Activated CD8-positive, alpha-beta memory T cell treated with anti-CD3 and anti-CD28 coated beads for 1 hour (primary cell): ENCODE measurements around the gene HSPA4.
A peak's percentile ranks its signal among the peaks of the same experiment; 100 is the strongest.

Experiments used
- DNase-seq, 2 donors: peaks; one replicate each; pipeline ENCODE4 v3.0.0-alpha.2; 2020; ENCODE audit warnings: low read depth in 1 of 2; ENCODE audit errors: extremely low read depth in 1 of 2

Gene HSPA4

DNA sequence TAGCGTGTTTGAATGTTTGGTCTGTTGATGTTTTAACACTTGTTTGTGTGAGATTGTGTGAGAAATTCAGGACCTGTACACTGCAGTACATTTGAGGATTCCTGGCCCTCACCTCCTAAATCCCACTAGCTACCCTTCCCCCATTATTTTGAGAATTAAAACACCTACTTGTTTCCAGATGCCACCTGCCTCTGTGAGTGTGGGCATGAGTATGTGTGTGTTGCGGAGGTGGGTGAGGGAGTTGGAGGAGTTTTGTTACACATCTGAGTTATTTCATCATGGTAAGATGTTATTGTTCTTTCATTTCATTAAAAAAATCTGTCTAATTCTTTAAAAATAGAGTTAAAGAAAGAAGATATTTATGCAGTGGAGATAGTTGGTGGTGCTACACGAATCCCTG lies 36.3 kb downstream of the HSPA4 start:
- no peak for DNase-seq

DNA sequence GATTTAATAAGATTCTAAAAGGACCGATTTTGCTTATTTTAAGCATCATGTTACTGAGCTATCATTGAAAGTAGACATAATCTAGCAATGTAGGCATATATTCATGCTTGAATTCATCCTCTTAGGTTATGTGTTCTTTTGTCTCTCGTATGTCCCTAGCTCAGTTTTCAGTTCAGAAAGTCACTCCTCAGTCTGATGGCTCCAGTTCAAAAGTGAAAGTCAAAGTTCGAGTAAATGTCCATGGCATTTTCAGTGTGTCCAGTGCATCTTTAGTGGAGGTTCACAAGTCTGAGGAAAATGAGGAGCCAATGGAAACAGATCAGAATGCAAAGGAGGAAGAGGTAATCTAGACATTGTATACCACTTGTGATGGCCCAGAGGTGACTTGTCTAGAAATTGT lies 39.2 kb downstream of the HSPA4 start:
- no peak for DNase-seq

DNA sequence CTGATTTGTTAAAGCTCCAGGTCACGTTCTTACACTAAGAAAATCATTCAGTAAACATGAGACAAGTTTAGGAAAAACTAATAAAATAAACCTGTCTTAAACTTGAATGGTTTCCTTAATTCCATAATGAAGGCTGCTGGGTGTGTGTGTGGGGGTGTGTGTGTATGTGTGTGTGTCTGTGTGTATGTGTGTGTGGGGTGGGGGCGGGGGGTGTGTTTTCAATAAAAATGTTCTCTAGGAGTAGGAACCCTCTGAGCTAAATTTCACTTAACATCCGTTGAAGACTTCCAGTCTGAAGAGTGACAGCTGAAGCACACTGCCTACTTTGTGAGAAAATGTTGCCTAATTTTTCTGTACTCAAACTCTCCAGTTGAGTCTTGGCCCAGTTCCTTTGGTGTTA lies 54.5 kb downstream of the HSPA4 start:
- DNase-seq, result no peak

DNA sequence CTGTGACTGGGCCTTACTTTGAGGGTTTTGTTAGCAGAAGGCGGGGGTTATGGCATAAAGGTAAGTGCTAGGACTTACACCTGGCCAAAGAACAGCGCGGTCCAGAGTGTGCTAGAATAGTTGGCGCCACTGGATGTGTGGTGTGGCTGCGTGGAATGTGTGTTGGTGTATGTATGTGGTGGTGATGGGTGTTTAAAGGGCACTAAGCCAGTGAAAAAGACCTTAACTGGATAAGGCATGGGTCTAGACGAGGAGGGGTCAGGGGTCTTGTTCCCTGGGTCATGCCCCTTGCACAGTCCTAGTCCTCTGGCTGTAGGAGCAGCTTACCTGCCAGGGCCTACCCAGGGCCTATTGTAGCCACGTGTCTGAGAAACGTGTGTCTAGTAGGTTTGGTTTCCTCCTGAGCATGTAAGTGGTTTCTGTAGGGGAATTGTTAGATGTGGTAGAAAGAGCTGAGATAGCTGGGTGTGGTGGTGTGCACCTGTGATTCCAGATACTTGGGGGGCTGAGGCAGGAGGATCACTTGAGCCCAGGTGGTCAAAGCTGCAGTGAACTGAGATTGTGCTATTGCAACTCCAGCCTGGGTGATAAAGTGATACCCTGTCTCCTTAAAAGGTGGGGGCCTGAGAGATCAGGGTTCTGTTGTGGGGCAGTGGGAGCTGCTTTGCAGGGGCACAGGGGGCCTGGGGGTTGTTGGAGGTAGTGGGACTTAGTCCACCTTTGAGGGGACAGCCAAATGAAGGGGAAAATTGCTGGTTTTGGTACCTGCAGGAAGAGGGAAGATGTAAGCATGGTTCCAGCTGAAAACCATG lies 55.2 kb downstream of the HSPA4 start:
- no peak for DNase-seq

DNA sequence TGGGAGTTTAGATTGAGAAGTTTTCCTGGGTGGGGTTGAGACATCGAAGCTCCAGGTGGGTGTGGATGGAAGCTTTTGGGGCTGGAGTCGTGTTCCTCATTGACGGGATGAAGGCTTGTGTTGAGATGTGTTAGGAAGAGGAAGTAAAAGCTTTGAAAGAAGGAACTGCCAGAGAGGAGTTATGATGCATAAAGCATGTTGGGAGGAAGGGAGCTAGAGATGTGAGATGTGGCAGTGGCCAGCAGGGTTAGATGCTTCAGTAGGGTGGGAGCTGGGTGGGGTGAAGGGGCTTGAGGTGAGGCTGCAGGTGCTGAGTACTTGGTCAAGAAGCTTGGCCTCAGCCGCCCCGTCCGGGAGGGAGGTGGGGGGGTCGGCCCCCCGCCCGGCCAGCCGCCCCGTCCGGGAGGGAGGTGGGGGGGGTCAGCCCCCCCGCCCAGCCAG lies 56.7 kb downstream of the HSPA4 start:
- no peak for DNase-seq

DNA sequence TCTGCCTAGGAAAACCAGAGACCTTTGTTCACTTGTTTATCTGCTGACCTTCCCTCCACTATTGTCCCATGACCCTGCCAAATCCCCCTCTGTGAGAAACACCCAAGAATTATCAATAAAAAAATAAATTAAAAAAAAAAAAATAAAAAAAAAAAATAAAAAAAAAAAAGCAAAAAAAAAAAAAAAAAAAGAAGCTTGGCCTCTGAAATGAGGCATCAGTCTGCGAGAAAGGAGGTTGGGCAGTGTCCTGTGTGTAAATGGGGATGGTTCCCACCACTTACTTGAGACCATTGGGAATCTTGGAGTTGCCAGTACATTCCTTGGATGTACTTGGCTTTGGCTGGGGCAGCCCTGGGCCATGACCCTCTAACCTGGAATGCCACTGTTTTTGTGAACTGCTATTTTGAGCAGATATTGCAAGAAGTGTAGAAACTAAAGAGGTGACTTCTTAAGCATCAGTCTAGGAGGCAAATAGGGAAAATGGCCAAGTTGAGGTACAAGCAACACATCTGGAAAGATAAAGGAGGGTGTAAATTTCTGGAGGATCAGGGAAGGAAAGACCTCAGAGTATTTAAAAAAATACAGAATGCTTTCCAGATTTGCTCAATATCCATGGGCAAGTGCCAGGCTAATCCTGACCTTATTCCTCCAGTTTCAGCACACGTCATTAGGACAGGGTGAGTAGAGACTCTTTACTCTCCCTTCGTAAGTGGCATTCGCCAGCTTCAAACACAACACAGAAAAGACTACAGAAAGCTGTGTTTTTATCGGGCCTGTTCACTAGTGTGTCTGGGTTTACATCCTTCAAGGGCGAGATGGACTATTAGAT lies 58.1 kb downstream of the HSPA4 start:
- no peak for DNase-seq

DNA sequence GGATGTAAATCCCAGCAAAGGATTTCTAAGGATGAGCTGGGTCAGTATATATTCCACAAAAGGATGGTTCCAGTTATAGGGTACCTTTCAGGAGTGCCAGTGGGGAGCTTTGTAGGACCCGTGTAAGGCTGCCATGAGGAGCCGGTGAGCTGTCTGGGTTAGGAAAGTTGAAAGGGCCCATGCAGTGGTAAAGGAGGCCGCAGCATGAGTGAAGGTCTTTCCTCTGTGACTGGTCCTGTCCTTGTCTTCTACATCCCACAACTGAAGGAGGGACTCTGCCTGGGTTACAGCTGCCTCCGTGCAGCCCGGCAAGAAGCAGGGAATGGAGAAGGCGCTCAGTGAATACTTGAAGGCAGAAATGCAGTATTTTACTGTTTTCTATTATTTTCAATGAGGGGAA lies 58.9 kb downstream of the HSPA4 start:
- DNase-seq, result no peak

DNA sequence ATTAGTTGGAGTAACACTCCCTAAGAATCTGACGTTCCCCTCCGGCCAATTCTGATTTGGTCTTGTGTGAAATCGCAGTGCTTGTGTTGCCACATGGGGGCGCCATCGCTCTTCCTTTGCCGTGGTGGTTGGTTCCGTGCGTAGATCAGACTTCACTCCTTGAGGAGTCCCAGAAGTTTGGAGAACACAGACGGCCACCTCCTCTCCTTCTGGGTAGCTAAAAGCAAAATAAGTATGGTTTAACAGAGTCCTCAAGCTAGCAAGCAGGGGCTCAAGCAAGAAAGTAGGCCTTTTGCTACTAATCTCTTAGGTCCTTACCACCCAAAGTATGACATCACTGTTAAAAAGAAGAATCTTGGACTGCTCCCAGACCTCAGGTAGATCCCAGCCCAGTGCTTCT lies 59.5 kb downstream of the HSPA4 start:
- DNase-seq, result peak; percentile 51 to 69

DNA sequence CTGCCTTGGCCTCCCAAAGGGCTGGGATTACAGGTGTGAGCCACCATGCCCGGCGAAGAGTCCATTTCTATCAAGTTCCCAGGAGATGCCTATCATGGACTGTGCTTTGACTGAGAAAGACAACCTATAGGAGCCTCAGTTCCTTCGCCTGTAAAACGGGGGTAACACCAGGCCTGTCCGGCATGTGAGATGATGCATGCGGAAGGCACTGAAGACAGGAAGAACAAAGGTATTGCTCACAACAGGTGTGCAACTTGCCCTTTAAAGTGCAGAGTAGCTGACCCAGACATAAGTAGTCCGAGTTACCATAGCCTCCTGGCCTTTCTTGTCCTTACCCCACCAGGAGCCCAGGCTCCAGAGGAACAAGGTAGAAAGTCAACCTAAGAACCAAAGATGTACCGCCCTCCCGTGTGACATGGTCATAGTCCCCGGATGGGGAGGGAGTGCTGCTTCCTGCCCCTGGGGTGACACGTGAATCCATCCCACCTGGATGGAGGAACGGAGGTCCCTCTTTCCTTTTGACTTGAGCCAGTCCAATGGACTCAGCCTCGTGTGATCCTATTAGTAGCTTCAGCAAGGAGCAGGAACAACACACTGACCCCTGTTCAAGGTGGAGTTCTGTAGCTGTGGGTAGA lies 60.3 kb downstream of the HSPA4 start:
- no peak for DNase-seq

DNA sequence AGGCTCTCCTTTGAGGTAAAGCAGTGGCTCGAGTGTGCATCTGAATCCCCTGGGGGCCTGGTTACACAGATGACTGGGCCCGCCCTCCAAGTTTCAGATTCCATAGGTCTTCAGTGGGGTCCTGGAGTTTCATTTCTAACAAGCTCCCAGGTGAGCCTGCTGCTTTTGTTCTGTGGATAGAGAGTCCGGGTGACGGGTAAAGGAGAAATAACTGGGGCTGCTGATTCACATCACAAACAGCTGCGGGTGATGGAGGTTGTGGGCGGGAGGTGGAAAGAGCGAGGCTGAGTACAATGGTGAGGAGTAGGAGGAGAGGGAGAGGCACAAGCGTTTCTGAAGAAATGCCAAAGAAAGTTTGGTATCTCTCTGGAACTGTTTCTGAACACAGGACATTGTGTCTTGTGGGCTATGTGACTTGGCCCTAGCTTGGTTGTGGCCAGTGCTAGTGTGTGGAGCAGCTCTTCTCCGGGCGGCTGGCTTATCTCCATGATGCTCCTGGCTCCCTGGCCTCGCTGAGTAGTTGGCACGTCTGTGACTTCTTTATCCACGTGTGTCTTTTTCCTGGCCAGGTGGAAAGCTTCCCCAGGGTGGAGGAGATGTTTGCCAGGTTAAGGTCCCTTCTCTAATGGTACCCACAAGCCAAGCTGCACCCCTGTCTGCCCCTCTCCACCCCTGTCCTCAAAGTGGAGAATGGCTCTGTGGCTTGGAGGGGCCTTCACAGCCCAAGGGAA lies 61.7 kb downstream of the HSPA4 start:
- no peak for DNase-seq

DNA sequence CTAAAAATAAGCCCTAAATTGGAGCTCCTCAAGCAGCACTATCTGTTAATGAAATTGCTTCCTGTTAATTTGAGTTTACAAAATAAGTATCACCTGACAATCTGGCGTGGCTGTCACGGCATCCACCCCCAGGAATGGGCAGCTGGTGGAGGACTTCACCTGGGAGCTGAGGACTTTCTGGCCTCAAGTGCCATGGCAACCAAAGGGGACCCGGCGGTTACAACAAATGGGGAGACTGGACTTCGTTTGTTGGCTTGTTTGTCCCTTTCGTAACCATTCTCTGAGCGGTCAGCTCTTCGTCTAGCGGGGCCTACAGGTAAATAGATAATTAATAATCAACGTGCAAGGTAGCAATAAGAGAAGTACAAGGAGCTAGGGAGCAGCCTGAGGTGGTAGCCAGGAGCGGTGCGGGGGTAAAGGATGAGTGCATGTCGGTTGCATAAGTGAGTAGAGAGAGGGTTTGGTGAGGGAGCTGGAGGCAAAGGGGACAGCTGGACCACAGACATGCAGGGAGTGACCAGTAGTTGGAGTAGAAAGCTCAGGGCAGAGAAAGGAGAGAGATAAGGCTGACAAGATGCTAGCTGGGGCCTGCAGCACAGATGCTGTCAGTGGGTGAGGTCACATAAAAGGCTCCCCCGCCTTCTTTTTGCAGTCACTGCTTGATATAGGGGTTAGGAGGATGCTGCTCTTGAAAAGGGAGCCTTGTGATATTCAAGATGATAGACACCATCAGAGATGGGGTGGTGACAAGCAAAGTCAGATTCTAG lies 62.5 kb downstream of the HSPA4 start:
- DNase-seq, result no peak

DNA sequence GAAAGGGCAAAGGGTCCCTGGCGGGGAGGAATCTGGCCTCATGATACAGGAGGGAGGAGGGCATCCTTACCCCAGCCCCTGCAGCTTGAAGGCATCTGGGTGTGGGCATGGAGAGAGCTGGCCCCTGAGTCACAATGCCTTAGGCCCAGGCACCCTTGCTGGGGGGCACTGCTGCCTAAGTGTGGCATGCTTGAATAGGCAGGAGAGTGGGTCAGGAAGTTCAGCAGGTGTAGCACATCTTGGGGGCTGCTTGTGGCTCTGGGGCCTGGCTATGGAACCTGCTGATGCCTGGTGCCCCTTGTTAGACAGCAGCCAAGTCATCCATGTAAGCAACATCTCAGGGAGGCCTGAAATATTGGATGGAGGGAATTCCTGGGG lies 63.1 kb downstream of the HSPA4 start:
- no peak for DNase-seq

DNA sequence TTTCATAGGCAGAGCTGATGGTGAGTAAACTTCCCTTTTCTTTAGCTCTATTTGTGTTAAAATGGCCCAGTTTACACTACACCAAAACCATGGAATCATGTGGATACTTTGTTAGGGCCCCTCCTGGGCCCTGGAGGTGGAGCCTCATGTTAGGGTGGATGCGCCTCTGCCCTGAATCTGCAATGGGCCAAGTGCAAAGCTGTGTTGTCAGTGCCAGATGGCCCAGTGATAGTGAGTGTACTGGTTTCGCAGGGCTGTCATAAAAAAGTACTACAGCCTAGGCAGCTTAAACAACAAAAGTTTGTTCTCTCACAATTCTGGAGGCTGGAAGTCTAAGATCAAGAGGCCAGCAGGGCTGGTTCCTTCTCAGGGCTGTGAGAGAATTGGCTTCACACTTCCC lies 64.8 kb downstream of the HSPA4 start:
- DNase-seq, result no peak

DNA sequence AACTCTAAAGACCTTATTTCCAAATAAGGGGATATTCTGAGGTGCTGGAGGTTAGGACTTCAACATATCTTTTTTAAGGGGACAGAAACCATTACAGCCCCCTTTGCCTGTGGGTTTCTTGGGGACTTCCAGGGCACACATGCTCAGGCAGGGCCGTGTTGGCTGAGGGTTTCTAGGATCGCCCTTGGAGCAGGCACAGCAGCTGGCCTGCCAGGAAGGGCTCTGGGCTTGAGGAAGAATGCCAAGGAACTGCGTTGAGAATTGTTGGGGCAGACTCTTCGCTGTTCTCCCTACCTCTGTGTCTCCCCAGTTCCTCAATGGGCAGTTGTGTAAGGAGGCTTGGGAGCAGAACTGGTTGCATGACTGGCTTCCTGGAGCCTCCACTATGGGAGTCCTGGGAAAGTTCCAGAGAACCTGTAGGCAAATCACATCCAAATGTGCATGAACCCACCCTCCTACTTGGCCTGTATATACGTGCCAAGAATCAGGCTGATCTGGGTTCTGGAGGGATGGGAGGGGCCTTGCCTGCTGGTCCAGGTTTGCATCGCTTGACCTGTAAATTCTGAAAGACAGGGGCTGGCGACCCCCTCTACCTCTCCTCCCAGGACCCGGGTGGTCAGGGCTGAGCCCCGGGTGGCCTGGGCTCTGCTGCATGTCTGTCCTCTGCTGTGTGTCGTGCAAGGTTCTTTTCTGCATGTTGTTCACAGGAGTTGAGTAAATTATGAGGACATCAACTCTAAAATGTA lies 65.5 kb downstream of the HSPA4 start:
- no peak for DNase-seq

DNA sequence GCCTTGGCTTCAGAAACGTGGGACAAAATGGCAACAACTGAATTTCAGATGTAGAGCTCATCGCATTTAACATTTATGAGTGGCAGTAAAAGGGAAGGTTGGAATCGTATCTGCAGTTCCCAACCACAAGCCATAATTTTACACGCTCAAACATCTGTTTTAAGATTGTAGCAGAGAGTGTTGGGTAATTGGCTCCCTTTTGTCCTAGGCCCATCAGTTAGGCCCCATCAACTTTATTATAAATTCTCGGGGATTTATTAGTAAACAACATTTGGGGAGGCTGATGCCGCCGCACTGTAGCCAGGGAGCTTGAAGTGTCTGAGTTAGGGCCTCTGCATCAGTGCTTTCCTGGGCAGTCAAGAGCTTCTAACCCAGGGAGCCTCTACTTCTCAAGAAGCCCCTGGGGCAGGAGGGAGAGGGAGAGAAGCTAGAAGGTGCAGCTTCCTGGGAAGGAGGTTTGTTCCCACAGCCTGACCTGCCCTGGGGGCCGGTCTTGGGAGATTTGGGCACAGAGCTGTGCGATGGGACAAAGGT lies 66.2 kb downstream of the HSPA4 start:
- DNase-seq, result no peak

DNA sequence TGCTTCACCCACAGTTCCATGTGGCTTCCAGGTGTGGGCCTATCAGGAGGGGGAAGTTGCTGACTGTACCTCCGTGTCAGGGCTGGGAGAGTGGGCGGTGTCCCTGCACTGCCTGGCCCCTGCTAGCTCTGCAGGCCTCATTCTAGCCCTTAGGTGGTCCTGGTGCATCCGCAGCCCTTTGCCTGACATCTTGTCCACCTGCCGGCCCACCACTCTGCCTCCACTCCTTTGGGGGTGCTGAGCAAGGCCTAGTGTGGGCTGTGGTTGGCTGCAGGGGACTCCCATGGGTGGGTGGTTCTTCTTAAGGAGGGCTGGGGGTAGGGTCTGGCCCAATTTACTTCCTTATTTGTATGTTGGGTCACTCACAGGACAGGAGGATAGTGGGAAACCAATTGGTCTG lies 66.9 kb downstream of the HSPA4 start:
- no peak for DNase-seq

DNA sequence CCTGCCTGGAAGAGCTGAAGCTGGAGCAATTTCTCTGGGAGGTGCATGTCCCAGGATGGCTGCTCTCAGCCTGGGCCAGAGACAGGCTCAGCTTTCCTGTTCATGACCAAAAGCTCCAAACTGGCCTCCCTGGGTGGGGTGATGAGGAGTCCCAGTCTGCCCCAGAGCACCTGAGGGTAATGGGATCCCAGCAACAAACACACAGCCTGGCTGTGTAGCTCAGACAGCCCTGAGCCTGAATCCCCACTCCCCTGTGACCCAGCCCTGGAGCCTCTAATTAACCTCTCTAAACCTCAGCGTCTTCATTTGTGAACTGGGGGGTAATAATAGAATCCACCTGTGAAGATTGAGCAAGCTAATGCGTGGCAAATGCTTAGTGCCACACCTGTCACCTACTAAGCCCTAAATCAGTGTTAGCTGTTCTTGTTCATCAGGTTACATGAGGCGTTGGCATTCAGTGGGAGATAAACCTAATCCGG lies 67.5 kb downstream of the HSPA4 start:
- no peak for DNase-seq

DNA sequence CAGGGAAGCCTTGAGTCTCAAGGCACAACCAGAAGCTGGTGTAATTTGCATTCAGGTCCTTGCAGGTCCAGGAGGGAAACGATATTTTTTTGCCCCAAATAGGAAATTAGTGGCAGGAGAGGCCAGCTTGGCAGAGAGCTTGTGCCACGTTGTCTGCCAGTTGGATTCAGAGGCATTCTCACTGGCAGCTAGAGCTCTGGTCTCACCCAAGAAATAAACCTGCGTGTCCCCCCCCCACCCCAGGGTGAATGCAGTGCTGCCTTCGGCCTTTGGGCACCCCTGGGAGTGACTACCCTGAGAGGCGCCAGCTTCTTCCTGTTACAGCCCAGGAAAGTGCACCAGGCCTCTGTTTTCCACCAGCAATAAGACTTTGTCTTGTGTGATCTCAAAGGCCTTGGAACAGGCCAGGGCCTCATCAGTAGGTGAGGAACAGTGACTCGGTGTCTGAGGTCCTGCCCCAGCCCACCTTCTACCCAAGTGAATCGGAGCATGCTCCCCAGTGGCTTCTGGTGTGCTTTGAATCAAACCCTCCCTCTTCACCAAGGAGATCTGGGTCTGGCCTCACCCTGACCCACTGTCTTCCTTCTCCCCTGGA lies 68.4 kb downstream of the HSPA4 start:
- DNase-seq, result no peak

DNA sequence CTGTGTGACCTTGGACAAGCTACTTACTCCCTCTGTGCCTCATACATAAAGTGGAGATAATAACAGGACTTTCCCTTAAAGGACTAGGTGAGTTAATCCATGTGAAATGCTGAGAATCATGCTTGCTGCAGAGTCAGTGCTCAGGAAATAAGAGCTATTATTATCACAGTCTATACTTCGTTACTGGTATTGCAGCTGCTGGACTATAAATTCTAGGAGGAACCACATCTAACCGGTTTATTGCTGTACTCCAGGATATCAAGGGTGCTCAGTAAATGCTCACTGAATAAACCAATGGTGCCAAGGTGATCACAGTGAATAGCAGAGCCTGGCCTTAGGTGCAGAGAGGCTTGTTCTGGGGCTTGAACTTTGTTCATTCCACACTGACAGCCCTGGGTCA lies 69.3 kb downstream of the HSPA4 start:
- no peak for DNase-seq
